ENCODE results near the gene ARHGEF37.

The ARHGEF37 gene

GRCh38 chr5:149596712-149597111 is 15.4 kb downstream of the ARHGEF37 start:
- TF ChIP-seq FOXM1 (IDR thresholded peaks at IDR 0.05; ENCODE audit: borderline replicate concordance, low read depth): no peak
- no peak for TF ChIP-seq RAD21 (IDR thresholded peaks at IDR 0.05; ENCODE audit: low read depth)
- no peak for TF ChIP-seq TAF1 (IDR thresholded peaks at IDR 0.05; ENCODE audit: low read depth)
- TF ChIP-seq ZBTB7A (IDR thresholded peaks at IDR 0.05; ENCODE audit: low read depth): no peak
- TF ChIP-seq USF1 (IDR thresholded peaks at IDR 0.05): no peak
- TF ChIP-seq TCF12 (IDR thresholded peaks at IDR 0.05; ENCODE audit: low read depth): no peak
- no peak for TF ChIP-seq TEAD4 (IDR thresholded peaks at IDR 0.05)
- TF ChIP-seq REST (IDR thresholded peaks at IDR 0.05; ENCODE audit: low read depth): no peak
- TF ChIP-seq CEBPB (IDR thresholded peaks at IDR 0.05): no peak
- no peak for TF ChIP-seq EGR1 (IDR thresholded peaks at IDR 0.05)
- TF ChIP-seq CREB1 (IDR thresholded peaks at IDR 0.05; ENCODE audit: low read depth): no peak
- TF ChIP-seq NFIC (IDR thresholded peaks at IDR 0.05): no peak
- TF ChIP-seq MAX (IDR thresholded peaks at IDR 0.05): no peak
- no peak for TF ChIP-seq YY1 (IDR thresholded peaks at IDR 0.05; ENCODE audit: low read depth)
- no peak for TF ChIP-seq EP300 (IDR thresholded peaks at IDR 0.05; ENCODE audit: borderline replicate concordance)

GRCh38 chr5:149597618-149598017 is 16.3 kb downstream of the ARHGEF37 start:
- no peak for TF ChIP-seq EP300 (IDR thresholded peaks at IDR 0.05; ENCODE audit: borderline replicate concordance)
- TF ChIP-seq USF1 (IDR thresholded peaks at IDR 0.05): no peak
- no peak for TF ChIP-seq RAD21 (IDR thresholded peaks at IDR 0.05; ENCODE audit: low read depth)
- no peak for TF ChIP-seq FOXM1 (IDR thresholded peaks at IDR 0.05; ENCODE audit: borderline replicate concordance, low read depth)
- no peak for TF ChIP-seq TEAD4 (IDR thresholded peaks at IDR 0.05)
- no peak for TF ChIP-seq YY1 (IDR thresholded peaks at IDR 0.05; ENCODE audit: low read depth)
- no peak for TF ChIP-seq CREB1 (IDR thresholded peaks at IDR 0.05; ENCODE audit: low read depth)
- TF ChIP-seq NFIC (IDR thresholded peaks at IDR 0.05): no peak
- TF ChIP-seq EGR1 (IDR thresholded peaks at IDR 0.05): no peak
- TF ChIP-seq MAX (IDR thresholded peaks at IDR 0.05): no peak
- no peak for TF ChIP-seq REST (IDR thresholded peaks at IDR 0.05; ENCODE audit: low read depth)
- TF ChIP-seq TCF12 (IDR thresholded peaks at IDR 0.05; ENCODE audit: low read depth): no peak
- no peak for TF ChIP-seq TAF1 (IDR thresholded peaks at IDR 0.05; ENCODE audit: low read depth)
- no peak for TF ChIP-seq ZBTB7A (IDR thresholded peaks at IDR 0.05; ENCODE audit: low read depth)
- TF ChIP-seq CEBPB (IDR thresholded peaks at IDR 0.05): no peak

- TF ChIP-seq ZBTB7A (IDR thresholded peaks at IDR 0.05; ENCODE audit: low read depth): no peak
- TF ChIP-seq FOXM1 (IDR thresholded peaks at IDR 0.05; ENCODE audit: borderline replicate concordance, low read depth): no peak
- no peak for TF ChIP-seq TEAD4 (IDR thresholded peaks at IDR 0.05)
- no peak for TF ChIP-seq TCF12 (IDR thresholded peaks at IDR 0.05; ENCODE audit: low read depth)
- no peak for TF ChIP-seq YY1 (IDR thresholded peaks at IDR 0.05; ENCODE audit: low read depth)
- TF ChIP-seq NFIC (IDR thresholded peaks at IDR 0.05): no peak
These were observed 17.7 kb downstream of the ARHGEF37 start for GRCh38 chr5:149598966-149599365.

GRCh38 chr5:149599375-149599774 is 18.1 kb downstream of the ARHGEF37 start:
- TF ChIP-seq TCF12 (IDR thresholded peaks at IDR 0.05; ENCODE audit: low read depth) (no peak), REST (IDR thresholded peaks at IDR 0.05; ENCODE audit: low read depth) (no peak), USF1 (IDR thresholded peaks at IDR 0.05) (no peak), CEBPB (IDR thresholded peaks at IDR 0.05) (no peak), TAF1 (IDR thresholded peaks at IDR 0.05; ENCODE audit: low read depth) (no peak), FOXM1 (IDR thresholded peaks at IDR 0.05; ENCODE audit: borderline replicate concordance, low read depth) (no peak), TEAD4 (IDR thresholded peaks at IDR 0.05) (no peak), EGR1 (IDR thresholded peaks at IDR 0.05) (no peak)

Data from Ishikawa (cell line).